HepG2 (cell line): ENCODE measurements around the gene ZNF628. TPM values are rescaled to one million over a fixed set of nuclear protein-coding genes. Genes with fewer than 3 reads are reported as not detected.

ENCODE experiments used
- DPF2 ChIP-seq: sonication (generic); formaldehyde crosslinking; IDR thresholded peaks from 2 replicates; pipeline ENCODE4 v1.4.0; 2020; ENCODE audit warnings: mild to moderate bottlenecking, low read depth, missing genetic modification reagents, borderline replicate concordance
- GFI1 ChIP-seq: sonication (generic); formaldehyde crosslinking; IDR thresholded peaks from 2 replicates; pipeline ENCODE4 v1.5.0; 2020; ENCODE audit warnings: missing genetic modification reagents, mild to moderate bottlenecking, borderline replicate concordance
- GMEB2 ChIP-seq: IDR thresholded peaks from 2 replicates; pipeline ENCODE4 v1.6.1; 2016; ENCODE audit warnings: missing biosample characterization, missing genetic modification reagents, low read depth
- HDAC1 ChIP-seq: sonication (generic); formaldehyde crosslinking; IDR thresholded peaks from 2 replicates; pipeline ENCODE4 v1.5.1; 2020; ENCODE audit warnings: mild to moderate bottlenecking, missing genetic modification reagents
- MED1 ChIP-seq: sonication (generic); formaldehyde crosslinking; IDR thresholded peaks from 2 replicates; pipeline ENCODE4 v1.4.0; 2020; ENCODE audit warnings: missing genetic modification reagents
- MEIS1 ChIP-seq: sonication (generic); formaldehyde crosslinking; IDR thresholded peaks from 2 replicates; pipeline ENCODE4 v1.9.0; 2021; ENCODE audit warnings: mild to moderate bottlenecking, missing genetic modification reagents, moderate library complexity, borderline replicate concordance
- POGK ChIP-seq: sonication (generic); formaldehyde crosslinking; conservative IDR thresholded peaks from 2 replicates; pipeline ENCODE4 v1.8.0; 2022; ENCODE audit warnings: mild to moderate bottlenecking, moderate library complexity, missing genetic modification reagents
- UBTF ChIP-seq: sonication (generic); formaldehyde crosslinking; IDR thresholded peaks from 2 replicates; pipeline ENCODE4 v1.4.0; 2020; ENCODE audit warnings: mild to moderate bottlenecking, missing genetic modification reagents
- ZFP82 ChIP-seq: sonication (generic); formaldehyde crosslinking; IDR thresholded peaks from 2 replicates; pipeline ENCODE4 v1.5.1; 2020; ENCODE audit warnings: mild to moderate bottlenecking, missing genetic modification reagents, borderline replicate concordance
- ZHX2 ChIP-seq, 2 experiments: sonication (generic) in 1 of 2; formaldehyde crosslinking in 1 of 2; IDR thresholded peaks; 2 replicates each; pipeline versions ENCODE4 v1.6.1 to v1.9.0; 2014 to 2022; ENCODE audit warnings: antibody characterized with exemption in 1 of 2, borderline replicate concordance in 1 of 2, inconsistent platforms in 1 of 2, low read depth in 1 of 2, missing genetic modification reagents in 1 of 2
- ZNF143 ChIP-seq: sonication (generic); formaldehyde crosslinking; IDR thresholded peaks from 2 replicates; pipeline ENCODE4 v1.4.0; 2020; ENCODE audit warnings: missing genetic modification reagents
- ZNF326 ChIP-seq: sonication (generic); formaldehyde crosslinking; IDR thresholded peaks from 2 replicates; pipeline ENCODE4 v1.4.0; 2020; ENCODE audit warnings: missing genetic modification reagents, borderline replicate concordance
- ZNF549 ChIP-seq: sonication (generic); formaldehyde crosslinking; IDR thresholded peaks from 2 replicates; pipeline ENCODE4 v1.5.0; 2020; ENCODE audit warnings: missing genetic modification reagents
- ZNF788 ChIP-seq: sonication (generic); formaldehyde crosslinking; IDR thresholded peaks from 2 replicates; pipeline ENCODE4 v1.5.0; 2020; ENCODE audit warnings: mild to moderate bottlenecking, missing genetic modification reagents, borderline replicate concordance
- ZNF790 ChIP-seq: sonication (generic); formaldehyde crosslinking; IDR thresholded peaks from 2 replicates; pipeline ENCODE4 v1.8.0; 2022; ENCODE audit warnings: missing genetic modification reagents, mild to moderate bottlenecking, borderline replicate concordance
- polyA plus RNA-seq, 8 experiments: library from polyadenylated mRNA; depleted of rRNA in 3 of 8; stranded (reverse) in 7 of 8; unstranded in 1 of 8; fragments of >200 nt; fragmentation: Illumina TruSeq in 4 of 8; extraction: Trizol in 4 of 8; gene quantifications; 2 replicates each; pipeline versions ENCODE4 v1.2.1 to v1.2.3, GENCODE V29; 2011 to 2016; ENCODE audit warnings: low read depth in 4 of 8, missing spikeins in 1 of 8, mixed read lengths in 1 of 8; ENCODE audit not compliant: insufficient read depth in 1 of 8
- total RNA-seq, 5 experiments: library from RNA; depleted of rRNA; stranded (reverse); fragments of >200 nt; fragmentation: Illumina TruSeq; extraction: Trizol; gene quantifications; 2 replicates each; pipeline ENCODE4 v1.2.3, GENCODE V29; 2016; ENCODE audit warnings: low read depth in 1 of 5

Gene ZNF628
- total and polyA plus RNA-seq, 2 of the 13 experiments (the other 11 are each of a cell fraction or from before 2014, with no cell fraction given) = 0.54 to 1.2 TPM

GRCh38 chr19:55484593-55485438 is 8.4 kb downstream of the ZNF628 start, which contains the start of gene NAT14 (continued):
- no peak for TF ChIP-seq GMEB2 (CRISPR knock-in tag)
- TF ChIP-seq ZNF549 (CRISPR knock-in tag) = no peak
- peak; percentile 55; the same call in 1 of the 2 replicates for TF ChIP-seq ZHX2 (IDR thresholded peaks at IDR 0.05; ENCODE audit: low read depth)
- TF ChIP-seq ZHX2 (CRISPR knock-in tag; IDR thresholded peaks at IDR 0.05; ENCODE audit: borderline replicate concordance) = no peak
- TF ChIP-seq DPF2 (CRISPR knock-in tag) = no peak
- TF ChIP-seq ZNF143 (CRISPR knock-in tag) = no peak
- 0 out of 2 replicates have a peak, but pooled peaks have one; percentile 13 for TF ChIP-seq MED1 (CRISPR knock-in tag)
- no peak for TF ChIP-seq GFI1 (CRISPR knock-in tag)
- peak; percentile 48 for TF ChIP-seq HDAC1
- peak; percentile 52; the same call in 1 of the 2 replicates for TF ChIP-seq ZNF788 (CRISPR knock-in tag)
- TF ChIP-seq UBTF (CRISPR knock-in tag) = 0 out of 2 replicates have a peak, but pooled peaks have one; percentile 23
- no peak for TF ChIP-seq ZNF326
- no peak for TF ChIP-seq POGK
- TF ChIP-seq ZFP82 (CRISPR knock-in tag) = no peak; the same call in 1 of the 2 replicates
- TF ChIP-seq MEIS1 (CRISPR knock-in tag) = 0 out of 2 replicates have a peak, but pooled peaks have one; percentile 35
- TF ChIP-seq ZNF790 (CRISPR knock-in tag) = no peak
